Activated naive CD4-positive, alpha-beta T cell treated with anti-CD3 and anti-CD28 coated beads, Interleukin-2, amount 10 ng/mL, durations not matched to agents 7 days and 5 days (primary cell): Measurements from ENCODE around the gene SGSM2.

ENCODE experiments used
- CTCF ChIA-PET: fragments of 350-600 bp; sonication (Branson Sonifier 250); formaldehyde crosslinking; loops from one replicate; lab custom pipeline; 2021; ENCODE audit warnings: antibody characterized with exemption; lab: Charles Lee
- DNase-seq: peaks from one replicate; pipeline ENCODE4 v3.0.0-alpha.2; 2020
- H3K27ac Mint-ChIP-seq: one replicate; pipeline ENCODE4 v1.8.0; 2021; ENCODE audit warnings: mild to moderate bottlenecking, moderate library complexity, mixed read lengths
- H3K27me3 Mint-ChIP-seq: one replicate; pipeline ENCODE4 v1.8.0; 2021; ENCODE audit warnings: mild to moderate bottlenecking, mixed read lengths
- H3K36me3 Mint-ChIP-seq: one replicate; pipeline ENCODE4 v1.8.0; 2021; ENCODE audit warnings: mixed read lengths
- H3K4me1 Mint-ChIP-seq: one replicate; pipeline ENCODE4 v1.8.0; 2021; ENCODE audit warnings: mixed read lengths
- H3K4me3 Mint-ChIP-seq: one replicate; pipeline ENCODE4 v1.8.0; 2021; ENCODE audit warnings: mild to moderate bottlenecking, moderate library complexity, mixed read lengths
- H3K9me3 Mint-ChIP-seq: one replicate; pipeline ENCODE4 v1.8.0; 2021; ENCODE audit warnings: mixed read lengths

The SGSM2 gene

DNA sequence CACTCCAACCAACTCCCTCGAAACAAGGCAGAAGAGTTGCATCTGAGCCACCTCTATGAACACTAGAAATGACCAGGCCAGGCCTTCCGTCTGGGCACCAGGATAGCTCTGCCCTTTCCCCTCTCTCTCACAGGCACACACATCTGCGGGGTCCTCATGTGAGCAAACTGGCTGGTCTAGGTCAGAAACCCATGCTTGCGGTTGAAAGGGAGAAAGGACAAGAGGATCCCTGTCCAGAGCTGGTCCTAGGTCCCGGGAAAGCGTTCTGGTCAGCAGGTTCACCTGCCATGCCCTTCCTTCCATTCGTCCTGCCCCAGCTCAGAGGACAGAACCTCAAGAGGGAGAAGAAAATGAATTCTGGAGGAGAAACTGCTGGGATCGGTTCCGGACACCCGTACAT, 60.9 kb downstream of the SGSM2 start:
- Mint-ChIP-seq H3K27me3 (peaks cover 6% of the 10 kb centered on the region), H3K4me1 (peaks cover 63% of the 10 kb centered on the region), H3K4me3 (peak overlapping the region; percentile 98), H3K36me3 (peaks cover 5% of the 10 kb centered on the region), H3K9me3 (no peaks in the 10 kb centered on the region), H3K27ac (peak overlapping the region; percentile 88)
- CTCF ChIA-PET = interaction anchor here (1.1 to 1.7 kb wide), 2 partner anchors 16 to 18 kb away, joined by 3 to 14 read pairs; no protein-coding TSS in a partner anchor
- DNase-seq = no peak

DNA sequence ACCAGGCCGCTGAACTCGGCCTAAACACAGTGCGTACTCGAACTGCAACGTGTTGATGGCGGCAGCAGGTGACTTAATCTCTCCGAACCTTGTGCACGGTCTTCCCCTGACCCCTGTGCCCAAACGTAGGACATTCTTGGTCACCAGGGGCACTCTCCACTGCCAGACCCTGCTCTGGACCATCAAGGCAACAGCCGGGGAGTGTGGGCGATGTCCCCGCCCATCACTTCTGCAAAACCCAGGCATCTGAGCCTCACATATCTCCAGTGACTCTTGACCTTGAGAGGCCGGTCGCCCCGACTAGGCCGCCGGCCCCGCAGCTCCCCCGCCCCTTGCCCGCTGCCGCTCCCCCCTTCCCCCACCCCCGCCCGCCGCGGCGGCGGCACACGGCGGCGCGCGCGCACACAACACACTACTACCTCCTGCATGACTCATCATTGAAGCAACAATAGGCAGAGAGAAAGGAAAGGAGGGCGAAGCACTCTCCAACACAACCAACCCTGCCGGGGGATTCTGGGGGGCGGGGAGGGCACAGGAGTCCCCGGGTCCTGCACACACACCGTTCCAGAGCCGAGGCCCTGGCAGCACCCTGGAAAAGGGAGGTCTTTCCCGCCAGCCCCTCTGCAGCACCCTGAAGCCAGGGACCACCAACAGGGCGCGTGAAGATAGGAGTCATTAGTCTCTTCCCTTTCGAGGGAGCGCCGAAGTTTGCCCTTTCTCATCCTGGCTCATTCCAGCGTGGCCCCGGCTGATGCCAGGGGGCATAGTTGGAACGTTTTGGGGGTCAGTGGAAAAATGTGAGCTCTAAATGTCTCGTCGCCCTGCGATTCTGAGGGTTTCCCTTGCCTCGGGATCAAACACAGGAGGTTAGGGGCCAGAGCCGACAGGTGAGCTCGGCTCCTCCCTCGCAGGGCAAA, 61.6 kb downstream of the SGSM2 start:
- Mint-ChIP-seq H3K27ac (peak overlapping the region; percentile 100), H3K4me1 (peaks cover 70% of the 10 kb centered on the region), H3K36me3 (peaks cover 5% of the 10 kb centered on the region), H3K4me3 (peak overlapping the region; percentile 98), H3K9me3 (no peaks in the 10 kb centered on the region), H3K27me3 (peaks cover 6% of the 10 kb centered on the region)
- DNase-seq = peak; percentile 77
- CTCF ChIA-PET = interaction anchor here (1.1 to 23.4 kb wide), 3 partner anchors 16 to 17 kb away, joined by 3 to 467 read pairs (median 14); no protein-coding TSS in a partner anchor

DNA sequence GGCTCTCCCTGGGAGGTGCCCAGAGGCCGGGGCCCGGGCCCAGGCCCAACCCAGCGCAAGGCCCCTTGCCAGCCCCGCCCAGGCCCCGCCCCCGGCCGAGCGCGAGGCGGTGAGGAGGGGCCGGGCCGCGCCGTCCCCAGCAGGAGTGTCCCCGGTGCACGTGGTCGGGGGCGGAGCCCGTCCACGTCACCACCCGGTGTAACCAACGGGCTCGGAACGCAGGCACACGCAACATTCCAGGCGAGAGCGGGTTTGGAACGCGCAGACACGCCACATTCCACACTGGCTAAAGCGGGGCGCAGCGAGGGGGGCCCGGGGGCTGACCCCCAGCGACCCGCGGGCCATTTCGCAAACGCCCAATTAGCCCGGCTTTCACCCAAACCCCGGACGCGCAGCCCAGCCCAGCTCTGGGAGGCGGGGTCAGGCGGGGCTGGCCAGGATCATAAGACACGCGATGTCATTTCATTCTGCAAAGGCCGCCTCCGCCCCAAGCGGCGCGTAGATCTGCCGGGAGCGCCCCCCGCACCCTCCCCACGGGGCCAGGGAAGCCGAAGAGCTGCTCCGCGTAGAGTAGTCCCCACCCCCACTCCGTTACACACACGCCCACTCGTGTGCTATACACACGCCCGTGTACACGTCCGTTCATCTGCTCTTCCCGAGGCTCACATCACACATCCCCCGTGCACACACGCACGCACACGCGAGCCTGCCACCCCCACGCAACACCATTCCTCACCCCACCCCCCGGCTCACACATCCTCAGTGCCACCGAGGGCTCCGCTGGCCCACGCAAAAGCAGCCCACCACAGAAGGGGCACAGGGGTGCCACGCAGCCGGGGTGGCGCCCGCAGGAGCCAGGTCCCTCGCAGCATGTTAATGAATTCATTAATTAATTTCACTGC, 62.5 kb downstream of the SGSM2 start:
- Mint-ChIP-seq H3K4me3 (peak overlapping the region; percentile 98), H3K27ac (peak overlapping the region; percentile 100), H3K4me1 (peaks cover 65% of the 10 kb centered on the region), H3K36me3 (peaks cover 5% of the 10 kb centered on the region), H3K27me3 (peaks cover 6% of the 10 kb centered on the region), H3K9me3 (no peaks in the 10 kb centered on the region)
- CTCF ChIA-PET = interaction anchor here (23.4 kb wide), 1 partner anchor 17 kb away, joined by 467 read pairs; no protein-coding TSS in a partner anchor
- DNase-seq = peak; percentile 94

DNA sequence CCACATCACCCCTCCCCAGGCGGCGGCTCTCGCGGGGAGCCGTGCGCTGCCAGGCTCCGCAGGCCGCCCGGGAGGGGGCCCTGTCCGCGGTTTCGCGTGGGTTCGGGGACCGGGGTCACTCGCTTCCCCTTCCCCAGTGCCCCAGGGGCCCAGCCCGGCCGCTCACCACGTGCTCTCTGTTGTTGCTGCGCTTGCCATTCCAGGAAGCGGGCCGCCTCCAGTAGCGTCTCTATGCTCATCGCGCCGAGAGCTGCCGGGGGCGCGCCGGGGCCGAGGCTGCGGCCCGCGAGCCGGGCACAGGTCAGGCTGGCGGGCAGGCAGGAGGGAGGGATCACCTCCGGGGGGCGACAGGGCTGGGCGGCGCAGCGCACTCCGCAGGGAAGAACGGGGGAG, 63.2 kb downstream of the SGSM2 start:
- H3K9me3 Mint-ChIP-seq = no peaks in the 10 kb centered on the region
- H3K27ac Mint-ChIP-seq = peak overlapping the region; percentile 100
- CTCF ChIA-PET = interaction anchor here (5.3 to 23.4 kb wide), 2 partner anchors 16 to 18 kb away, joined by 23 to 467 read pairs; no protein-coding TSS in a partner anchor
- peak; percentile 78 for DNase-seq
- peaks cover 6% of the 10 kb centered on the region for H3K27me3 Mint-ChIP-seq
- peak overlapping the region; percentile 98 for H3K4me3 Mint-ChIP-seq
- H3K36me3 Mint-ChIP-seq = peaks cover 5% of the 10 kb centered on the region
- peaks cover 67% of the 10 kb centered on the region for H3K4me1 Mint-ChIP-seq

GRCh38 chr17:2400877-2401425, 63.6 kb downstream of the SGSM2 start, which contains the start of gene MNT:
MNT (minus strand) TSS chr17:2401060; CDS start chr17:2400712, 348 bp downstream.
- peaks cover 62% of the 10 kb centered on the region for H3K4me1 Mint-ChIP-seq
- H3K4me3 Mint-ChIP-seq = peak within 1 kb of the TSS; percentile 98
- H3K36me3 Mint-ChIP-seq = peaks cover 5% of the 10 kb centered on the region
- DNase-seq = peak; percentile 95
- peak within 1 kb of the TSS; percentile 100 for H3K27ac Mint-ChIP-seq
- CTCF ChIA-PET = interaction anchor here (1.1 to 23.4 kb wide), 4 partner anchors 9 to 347 kb away, joined by 4 to 467 read pairs (median 15); partner anchors contain the start of gene HIC1
- H3K9me3 Mint-ChIP-seq = no peaks in the 10 kb centered on the region
- peaks cover 6% of the 10 kb centered on the region for H3K27me3 Mint-ChIP-seq

- peaks cover 6% of the 10 kb centered on the region for H3K27me3 Mint-ChIP-seq
- peaks cover 58% of the 10 kb centered on the region for H3K4me1 Mint-ChIP-seq
- H3K9me3 Mint-ChIP-seq = no peaks in the 10 kb centered on the region
- H3K36me3 Mint-ChIP-seq = peaks cover 3% of the 10 kb centered on the region
- CTCF ChIA-PET = interaction anchor here (0.6 to 23.4 kb wide), 5 partner anchors 10 to 492 kb away, joined by 3 to 467 read pairs (median 7); partner anchors contain the start of gene HIC1
- peak; percentile 99 for DNase-seq
- peak overlapping the region; percentile 98 for H3K4me3 Mint-ChIP-seq
- H3K27ac Mint-ChIP-seq = peak overlapping the region; percentile 100
Measured at GRCh38 chr17:2401426-2402221, 64.3 kb downstream of the SGSM2 start.

DNA sequence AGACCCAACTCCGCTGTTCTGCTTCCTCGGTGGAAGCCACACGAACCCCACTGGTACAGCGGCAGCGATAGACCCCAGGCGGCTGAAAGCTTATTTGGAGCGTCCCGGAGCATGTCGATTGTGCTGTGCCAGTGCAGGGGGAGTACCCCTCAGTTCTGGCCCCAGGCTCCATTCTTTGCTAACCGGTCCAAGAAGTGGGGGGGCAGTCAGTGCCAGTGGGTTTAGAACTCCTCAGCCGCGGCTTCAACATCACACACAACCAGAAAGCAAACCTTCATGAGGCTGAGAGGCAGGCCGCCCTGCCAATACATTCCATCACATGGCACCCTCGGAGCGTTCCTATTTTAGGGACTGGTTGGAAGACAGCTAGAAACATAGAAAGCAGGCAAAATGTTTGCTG, 65.2 kb downstream of the SGSM2 start:
- H3K36me3 Mint-ChIP-seq = peaks cover 3% of the 10 kb centered on the region
- no peaks in the 10 kb centered on the region for H3K9me3 Mint-ChIP-seq
- peaks cover 6% of the 10 kb centered on the region for H3K27me3 Mint-ChIP-seq
- H3K4me3 Mint-ChIP-seq = peak overlapping the region; percentile 80
- H3K4me1 Mint-ChIP-seq = peaks cover 56% of the 10 kb centered on the region
- peak overlapping the region; percentile 93 for H3K27ac Mint-ChIP-seq
- DNase-seq = peak; percentile 31
- CTCF ChIA-PET = interaction anchor here (1.7 to 23.4 kb wide), 3 partner anchors 11 to 20 kb away, joined by 7 to 467 read pairs (median 23); no protein-coding TSS in a partner anchor

DNA sequence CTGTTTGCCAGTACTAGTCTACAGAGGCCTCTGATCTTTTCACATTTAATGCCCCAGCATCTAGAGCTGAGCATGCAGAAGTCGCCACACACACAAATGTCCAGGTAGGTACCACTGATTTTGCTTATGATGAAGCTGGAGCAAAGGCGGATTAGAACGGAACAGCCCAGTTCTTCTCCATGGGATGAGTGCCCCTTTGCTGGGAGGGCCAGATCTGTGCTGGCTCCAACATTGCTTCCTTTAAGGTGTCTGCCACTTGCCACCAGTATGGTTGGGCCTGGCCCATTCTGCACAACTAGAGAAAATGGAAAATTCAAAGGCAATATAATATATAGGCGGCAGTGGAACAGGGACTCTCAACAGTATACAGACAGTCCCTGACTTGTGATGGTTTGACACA, 65.7 kb downstream of the SGSM2 start:
- peaks cover 3% of the 10 kb centered on the region for H3K36me3 Mint-ChIP-seq
- H3K4me3 Mint-ChIP-seq = peak overlapping the region; percentile 80
- peak overlapping the region; percentile 93 for H3K27ac Mint-ChIP-seq
- CTCF ChIA-PET = interaction anchor here (5.3 to 23.4 kb wide), 2 partner anchors 13 to 20 kb away, joined by 23 to 467 read pairs; no protein-coding TSS in a partner anchor
- H3K9me3 Mint-ChIP-seq = no peaks in the 10 kb centered on the region
- peaks cover 51% of the 10 kb centered on the region for H3K4me1 Mint-ChIP-seq
- H3K27me3 Mint-ChIP-seq = peaks cover 6% of the 10 kb centered on the region
- no peak for DNase-seq

- CTCF ChIA-PET = interaction anchor here (5.3 to 23.4 kb wide), 2 partner anchors 11 to 23 kb away, joined by 23 to 467 read pairs; no protein-coding TSS in a partner anchor
- Mint-ChIP-seq H3K4me3 (no peak overlapping the region), H3K36me3 (no peaks in the 10 kb centered on the region), H3K27me3 (peaks cover 6% of the 10 kb centered on the region), H3K9me3 (no peaks in the 10 kb centered on the region), H3K27ac (no peak overlapping the region), H3K4me1 (peaks cover 38% of the 10 kb centered on the region)
- DNase-seq = no peak
Measured at GRCh38 chr17:2405247-2405926, 68.1 kb downstream of the SGSM2 start.

GRCh38 chr17:2406271-2406902, 69.1 kb downstream of the SGSM2 start:
- Mint-ChIP-seq H3K4me1 (peaks cover 38% of the 10 kb centered on the region), H3K27ac (no peak overlapping the region), H3K4me3 (no peak overlapping the region), H3K36me3 (no peaks in the 10 kb centered on the region), H3K27me3 (peaks cover 3% of the 10 kb centered on the region), H3K9me3 (no peaks in the 10 kb centered on the region)
- no peak for DNase-seq
- CTCF ChIA-PET = interaction anchor here (2.0 to 23.4 kb wide), 2 partner anchors 10 to 24 kb away, joined by 13 to 467 read pairs; no protein-coding TSS in a partner anchor

DNA sequence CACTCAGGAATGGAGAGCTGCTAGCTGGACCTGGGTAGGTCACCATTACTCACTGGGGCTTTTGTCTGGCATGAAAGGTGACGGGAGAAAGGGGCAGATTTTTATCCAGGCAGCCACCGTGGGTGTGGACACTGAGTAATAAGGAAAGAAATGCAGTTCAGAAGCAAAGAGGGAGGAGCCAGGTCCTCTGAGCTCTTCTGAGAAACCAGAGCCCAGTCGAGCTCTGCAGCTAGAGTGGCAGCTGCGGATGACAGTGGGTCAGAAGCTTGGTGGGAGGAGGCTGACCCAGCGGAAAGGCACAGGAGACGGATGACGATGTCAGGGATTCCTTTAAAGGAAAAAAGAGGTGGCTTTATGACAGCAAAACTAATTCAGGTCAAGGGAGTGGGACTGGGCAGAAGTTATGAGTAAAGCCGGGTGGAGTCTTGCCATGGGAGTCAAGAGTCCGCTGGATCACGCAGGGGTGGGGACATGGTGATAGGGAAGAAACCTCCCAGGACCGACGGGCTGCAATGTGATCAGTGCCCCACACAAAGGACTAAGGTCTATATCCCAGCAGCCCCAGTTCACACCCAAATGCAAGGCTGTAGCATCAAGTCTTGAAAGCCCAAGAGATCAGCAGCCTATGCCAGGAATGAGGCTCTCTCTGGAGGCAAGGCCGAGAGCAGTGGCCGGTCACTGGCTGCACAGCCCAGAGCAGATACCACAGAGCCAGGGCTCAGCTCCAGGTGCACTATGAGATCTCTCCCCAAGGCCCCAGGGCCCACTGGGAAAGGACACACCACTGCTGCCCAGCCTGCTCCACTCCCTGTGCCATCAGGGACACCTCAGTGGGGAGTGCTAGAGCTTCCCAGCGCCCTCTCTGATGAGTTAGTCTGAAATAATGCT, 69.8 kb downstream of the SGSM2 start:
- CTCF ChIA-PET = interaction anchor here (2.0 to 23.4 kb wide), 2 partner anchors 9 to 24 kb away, joined by 13 to 467 read pairs; no protein-coding TSS in a partner anchor
- Mint-ChIP-seq H3K4me1 (peaks cover 34% of the 10 kb centered on the region), H3K27me3 (no peaks in the 10 kb centered on the region), H3K27ac (no peak overlapping the region), H3K9me3 (no peaks in the 10 kb centered on the region), H3K4me3 (no peak overlapping the region), H3K36me3 (no peaks in the 10 kb centered on the region)
- DNase-seq = no peak
